GM10266 (cell line): ENCODE results near the gene CD34.

Experiments used
- DNase-seq: peaks from one replicate; pipeline ENCODE4 v3.0.0; 2012; ENCODE audit errors: extremely low spot score
- TF ChIP-seq, protein P1 (sequence below): IDR thresholded peaks from 2 replicates; pipeline ENCODE4 v1.5.1; 2012; ENCODE audit warnings: mild to moderate bottlenecking, low read depth; ENCODE audit not compliant: control insufficient read depth, insufficient read depth; ENCODE audit errors: missing control alignments

CD34 gene

DNA sequence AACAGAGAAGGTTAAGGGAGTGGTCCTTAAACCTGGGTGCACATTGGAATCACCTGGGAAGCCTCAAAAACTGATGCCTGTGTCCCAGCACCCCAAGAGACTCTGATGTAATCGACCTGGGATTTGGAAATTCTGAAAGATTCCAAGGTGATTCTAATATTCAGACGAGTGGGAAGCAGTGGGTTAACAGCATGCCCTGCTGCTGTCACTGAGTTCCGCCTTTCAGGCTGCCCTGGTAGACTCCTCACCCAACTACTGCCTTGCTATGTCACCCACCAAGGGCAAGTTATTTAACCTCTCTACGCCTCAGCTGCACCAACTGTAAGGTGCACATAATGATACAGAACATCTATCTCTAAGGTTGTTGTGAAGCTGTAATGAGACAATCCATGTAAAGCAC is 59.2 kb downstream of the CD34 start:
- DNase-seq: no peak
- TF ChIP-seq, protein P1, sequence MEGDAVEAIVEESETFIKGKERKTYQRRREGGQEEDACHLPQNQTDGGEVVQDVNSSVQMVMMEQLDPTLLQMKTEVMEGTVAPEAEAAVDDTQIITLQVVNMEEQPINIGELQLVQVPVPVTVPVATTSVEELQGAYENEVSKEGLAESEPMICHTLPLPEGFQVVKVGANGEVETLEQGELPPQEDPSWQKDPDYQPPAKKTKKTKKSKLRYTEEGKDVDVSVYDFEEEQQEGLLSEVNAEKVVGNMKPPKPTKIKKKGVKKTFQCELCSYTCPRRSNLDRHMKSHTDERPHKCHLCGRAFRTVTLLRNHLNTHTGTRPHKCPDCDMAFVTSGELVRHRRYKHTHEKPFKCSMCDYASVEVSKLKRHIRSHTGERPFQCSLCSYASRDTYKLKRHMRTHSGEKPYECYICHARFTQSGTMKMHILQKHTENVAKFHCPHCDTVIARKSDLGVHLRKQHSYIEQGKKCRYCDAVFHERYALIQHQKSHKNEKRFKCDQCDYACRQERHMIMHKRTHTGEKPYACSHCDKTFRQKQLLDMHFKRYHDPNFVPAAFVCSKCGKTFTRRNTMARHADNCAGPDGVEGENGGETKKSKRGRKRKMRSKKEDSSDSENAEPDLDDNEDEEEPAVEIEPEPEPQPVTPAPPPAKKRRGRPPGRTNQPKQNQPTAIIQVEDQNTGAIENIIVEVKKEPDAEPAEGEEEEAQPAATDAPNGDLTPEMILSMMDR: no peak

DNA sequence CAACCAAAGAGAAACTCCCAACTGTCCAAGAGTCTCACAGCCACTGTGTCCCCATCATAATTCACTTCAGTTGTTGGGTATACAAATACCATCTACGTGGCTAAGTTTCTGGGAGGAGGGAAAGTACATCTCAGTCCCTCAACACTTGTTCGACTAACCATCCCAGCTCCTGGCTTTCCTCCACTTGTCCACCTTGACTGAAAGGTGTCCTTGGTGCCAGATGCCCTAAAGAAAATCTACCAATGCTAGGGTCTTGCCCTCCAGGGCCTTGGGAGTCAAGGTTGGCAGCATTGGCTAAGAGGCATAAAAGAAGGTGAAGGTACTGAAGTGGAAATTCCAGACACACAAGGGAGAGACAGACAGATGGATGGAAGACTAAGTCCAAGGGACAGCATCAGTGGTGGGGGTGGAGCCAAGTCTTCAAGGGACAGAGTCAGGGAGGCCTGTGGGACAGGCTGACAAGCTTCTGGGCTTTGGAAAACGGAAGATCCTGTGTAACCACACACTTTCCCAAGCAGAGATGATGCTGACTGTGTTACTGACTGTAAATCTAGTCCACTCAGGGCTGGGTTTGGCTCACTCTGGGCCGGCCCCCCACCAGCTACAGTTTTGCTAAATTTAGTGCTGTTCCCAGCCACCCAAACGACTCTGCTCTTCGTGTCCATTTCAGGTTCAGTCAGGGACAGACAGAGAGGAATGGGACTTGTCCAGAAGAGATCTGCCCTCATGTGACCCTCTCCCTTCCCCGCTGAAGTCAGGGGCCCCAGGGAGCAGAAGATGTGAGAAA is 60.1 kb downstream of the CD34 start:
- TF ChIP-seq, protein P1: no peak
- no peak for DNase-seq

DNA sequence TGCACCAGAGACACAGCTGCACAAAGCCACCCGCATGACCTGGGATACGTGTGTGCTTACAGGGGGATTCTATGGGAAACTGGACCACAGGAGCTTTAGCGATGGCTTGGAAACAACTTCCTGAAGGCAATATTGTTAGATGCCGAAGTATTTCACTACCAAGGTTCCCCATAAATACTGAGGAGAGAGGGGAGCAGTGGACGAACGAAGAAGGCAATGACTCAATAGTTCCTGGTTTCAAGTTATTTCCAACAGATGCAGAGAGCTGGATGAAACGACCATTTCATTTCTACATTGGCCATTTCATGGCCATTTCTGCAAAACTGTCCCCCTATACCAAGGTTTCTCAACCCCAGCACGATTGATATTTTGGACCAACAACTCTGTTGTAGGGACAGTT is 61.3 kb downstream of the CD34 start:
- no peak for DNase-seq
- TF ChIP-seq, protein P1: no peak

DNA sequence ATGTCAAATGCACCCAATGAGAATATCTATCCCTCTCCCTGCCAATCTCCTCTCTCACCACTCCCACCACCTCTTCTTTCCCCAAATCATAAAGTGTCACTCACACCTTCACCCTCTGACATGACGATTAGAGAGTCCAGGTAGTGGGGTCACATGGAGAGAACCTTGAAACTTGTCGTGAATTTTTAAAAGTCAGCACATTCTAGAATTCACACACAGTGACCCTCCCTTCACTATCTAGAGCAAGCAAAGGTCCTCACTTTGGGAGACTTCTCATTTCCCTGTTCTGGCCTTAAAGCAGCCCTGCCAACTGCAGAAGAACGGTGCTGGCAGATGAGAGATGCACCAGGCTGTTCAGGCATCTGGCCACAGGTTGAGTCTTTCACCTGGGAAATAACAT is 61.9 kb downstream of the CD34 start:
- TF ChIP-seq, protein P1: no peak
- no peak for DNase-seq

DNA sequence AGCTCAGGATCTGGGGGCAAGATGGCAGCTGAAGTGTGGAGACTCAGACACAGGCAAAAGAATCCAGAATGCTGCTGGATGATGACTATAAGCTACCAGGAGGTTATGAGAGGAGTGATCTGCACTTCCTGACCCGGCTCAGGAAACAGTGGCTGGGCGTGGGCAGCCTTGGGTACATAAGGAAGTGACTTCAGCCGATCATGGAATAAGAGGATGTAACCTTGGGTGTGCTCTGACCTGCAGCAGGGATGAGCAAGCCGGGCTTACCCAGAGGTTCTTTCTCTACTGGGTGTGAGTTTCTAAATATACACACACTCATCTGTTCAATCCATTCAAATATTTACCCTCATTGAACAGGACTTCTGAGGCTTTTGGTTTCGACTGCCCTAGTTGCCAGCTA is 62.7 kb downstream of the CD34 start:
- TF ChIP-seq, protein P1: no peak
- DNase-seq: peak; percentile 27

DNA sequence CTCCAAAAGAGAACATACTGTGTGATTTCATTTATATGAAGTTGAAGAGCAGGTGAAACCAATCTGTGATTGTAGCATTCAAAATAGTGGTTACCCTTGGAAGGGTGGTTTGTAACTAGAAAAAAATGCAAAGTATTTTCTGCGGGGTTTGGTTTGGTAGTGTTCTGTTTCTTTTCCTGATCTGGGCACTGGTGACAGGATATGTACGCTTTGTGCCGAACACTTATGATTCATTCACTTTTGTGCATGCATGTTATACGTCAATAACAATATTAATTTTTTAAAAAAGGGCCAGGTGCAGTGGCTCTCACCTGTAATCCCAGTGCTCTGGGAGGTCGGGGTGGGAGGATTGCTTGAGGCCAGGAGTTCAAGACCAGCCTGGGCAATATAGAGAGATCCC is 63.8 kb downstream of the CD34 start:
- TF ChIP-seq, protein P1: no peak
- no peak for DNase-seq

DNA sequence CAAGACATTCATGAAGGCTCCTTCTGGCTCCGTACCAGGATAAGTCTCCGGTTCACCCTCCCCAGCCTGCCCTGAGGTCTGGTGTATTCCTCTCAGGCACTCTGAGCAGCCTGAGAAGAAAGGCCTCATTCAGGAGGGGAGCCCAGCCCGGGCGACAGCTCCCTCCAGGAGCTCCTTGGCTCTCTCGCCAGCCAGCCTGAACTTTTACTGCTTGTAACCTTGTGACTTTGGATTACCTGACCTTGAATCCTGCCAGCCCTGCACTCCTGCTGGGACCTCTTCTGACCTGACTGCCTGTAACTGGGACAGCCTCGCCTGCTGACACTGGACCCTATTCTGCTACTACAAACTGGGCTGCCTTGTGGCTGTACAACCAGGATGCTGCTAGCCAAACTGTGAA is 65.8 kb downstream of the CD34 start:
- TF ChIP-seq, protein P1: no peak
- no peak for DNase-seq
